HepG2 (cell line): Measurements from ENCODE around the gene TNFRSF25. TPM values are rescaled to one million over a fixed set of nuclear protein-coding genes. Genes with fewer than 3 reads are reported as not detected.

ENCODE experiments used
- GFI1 ChIP-seq: sonication (generic); formaldehyde crosslinking; IDR thresholded peaks from 2 replicates; pipeline ENCODE4 v1.5.0; 2020; ENCODE audit warnings: missing genetic modification reagents, mild to moderate bottlenecking, borderline replicate concordance
- HOXA7 ChIP-seq: sonication (generic); formaldehyde crosslinking; IDR thresholded peaks from 2 replicates; pipeline ENCODE4 v1.8.1; 2022; ENCODE audit warnings: mild to moderate bottlenecking, missing genetic modification reagents, moderate library complexity
- RXRA ChIP-seq: sonication (generic); formaldehyde crosslinking; IDR thresholded peaks from 2 replicates; pipeline ENCODE4 v1.5.1; 2020; ENCODE audit warnings: missing genetic modification reagents
- ZFP37 ChIP-seq: sonication (generic); formaldehyde crosslinking; IDR thresholded peaks from 2 replicates; pipeline ENCODE4 v1.4.0; 2020; ENCODE audit warnings: missing genetic modification reagents, borderline replicate concordance
- polyA plus RNA-seq, 8 experiments: library from polyadenylated mRNA; depleted of rRNA in 3 of 8; stranded (reverse) in 7 of 8; unstranded in 1 of 8; fragments of >200 nt; fragmentation: Illumina TruSeq in 4 of 8; extraction: Trizol in 4 of 8; gene quantifications; 2 replicates each; pipeline versions ENCODE4 v1.2.1 to v1.2.3, GENCODE V29; 2011 to 2016; ENCODE audit warnings: low read depth in 4 of 8, missing spikeins in 1 of 8, mixed read lengths in 1 of 8; ENCODE audit not compliant: insufficient read depth in 1 of 8
- total RNA-seq, 5 experiments: library from RNA; depleted of rRNA; stranded (reverse); fragments of >200 nt; fragmentation: Illumina TruSeq; extraction: Trizol; gene quantifications; 2 replicates each; pipeline ENCODE4 v1.2.3, GENCODE V29; 2016; ENCODE audit warnings: low read depth in 1 of 5
- TF ChIP-seq, protein P1 (sequence below): sonication (generic); formaldehyde crosslinking; IDR thresholded peaks from 2 replicates; pipeline ENCODE4 v1.9.0; 2021; ENCODE audit warnings: mild to moderate bottlenecking, missing genetic modification reagents
- TF ChIP-seq, protein P2 (sequence below): IDR thresholded peaks from 2 replicates; pipeline ENCODE4 v1.4.0; 2020; ENCODE audit warnings: mild to moderate bottlenecking, missing genetic modification reagents

Gene TNFRSF25
- total and polyA plus RNA-seq, 2 of the 13 experiments (the other 11 are each of a cell fraction or from before 2014, with no cell fraction given), result 1.4 to 1.5 TPM

DNA sequence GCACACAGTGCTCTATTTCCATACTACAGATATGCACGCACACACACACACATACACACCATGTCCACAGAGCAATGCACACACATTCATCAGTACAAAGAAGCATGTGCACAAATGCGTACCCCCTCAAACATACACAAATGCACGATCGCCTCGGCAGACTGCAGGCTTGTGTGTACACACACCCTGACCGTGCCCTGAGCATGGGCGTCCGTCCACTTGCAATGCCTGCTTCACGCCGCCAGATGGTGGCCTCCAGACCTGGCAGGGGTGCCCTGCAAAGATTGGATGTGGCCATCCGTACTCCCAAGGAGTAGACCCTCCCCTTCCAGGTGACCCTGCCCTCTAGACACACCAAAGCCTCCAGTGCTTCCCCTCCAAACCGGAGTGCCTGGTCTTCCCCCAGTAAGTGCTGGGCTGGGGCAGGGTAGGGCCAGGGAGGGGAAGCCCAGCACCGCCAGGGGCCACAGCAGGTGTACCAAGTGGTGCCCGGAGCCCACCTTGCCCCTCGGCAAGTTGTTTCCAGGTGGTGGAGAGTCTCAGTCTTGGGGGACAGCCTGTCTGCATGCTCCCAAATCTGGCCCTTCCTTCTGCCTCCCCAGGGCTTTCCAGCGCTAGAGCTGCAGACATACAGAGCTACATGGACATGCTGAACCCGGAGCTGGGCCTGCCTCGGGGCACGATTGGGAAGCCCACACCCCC, 20.8 kb downstream of the TNFRSF25 start (continued):
- TF ChIP-seq, protein P1, sequence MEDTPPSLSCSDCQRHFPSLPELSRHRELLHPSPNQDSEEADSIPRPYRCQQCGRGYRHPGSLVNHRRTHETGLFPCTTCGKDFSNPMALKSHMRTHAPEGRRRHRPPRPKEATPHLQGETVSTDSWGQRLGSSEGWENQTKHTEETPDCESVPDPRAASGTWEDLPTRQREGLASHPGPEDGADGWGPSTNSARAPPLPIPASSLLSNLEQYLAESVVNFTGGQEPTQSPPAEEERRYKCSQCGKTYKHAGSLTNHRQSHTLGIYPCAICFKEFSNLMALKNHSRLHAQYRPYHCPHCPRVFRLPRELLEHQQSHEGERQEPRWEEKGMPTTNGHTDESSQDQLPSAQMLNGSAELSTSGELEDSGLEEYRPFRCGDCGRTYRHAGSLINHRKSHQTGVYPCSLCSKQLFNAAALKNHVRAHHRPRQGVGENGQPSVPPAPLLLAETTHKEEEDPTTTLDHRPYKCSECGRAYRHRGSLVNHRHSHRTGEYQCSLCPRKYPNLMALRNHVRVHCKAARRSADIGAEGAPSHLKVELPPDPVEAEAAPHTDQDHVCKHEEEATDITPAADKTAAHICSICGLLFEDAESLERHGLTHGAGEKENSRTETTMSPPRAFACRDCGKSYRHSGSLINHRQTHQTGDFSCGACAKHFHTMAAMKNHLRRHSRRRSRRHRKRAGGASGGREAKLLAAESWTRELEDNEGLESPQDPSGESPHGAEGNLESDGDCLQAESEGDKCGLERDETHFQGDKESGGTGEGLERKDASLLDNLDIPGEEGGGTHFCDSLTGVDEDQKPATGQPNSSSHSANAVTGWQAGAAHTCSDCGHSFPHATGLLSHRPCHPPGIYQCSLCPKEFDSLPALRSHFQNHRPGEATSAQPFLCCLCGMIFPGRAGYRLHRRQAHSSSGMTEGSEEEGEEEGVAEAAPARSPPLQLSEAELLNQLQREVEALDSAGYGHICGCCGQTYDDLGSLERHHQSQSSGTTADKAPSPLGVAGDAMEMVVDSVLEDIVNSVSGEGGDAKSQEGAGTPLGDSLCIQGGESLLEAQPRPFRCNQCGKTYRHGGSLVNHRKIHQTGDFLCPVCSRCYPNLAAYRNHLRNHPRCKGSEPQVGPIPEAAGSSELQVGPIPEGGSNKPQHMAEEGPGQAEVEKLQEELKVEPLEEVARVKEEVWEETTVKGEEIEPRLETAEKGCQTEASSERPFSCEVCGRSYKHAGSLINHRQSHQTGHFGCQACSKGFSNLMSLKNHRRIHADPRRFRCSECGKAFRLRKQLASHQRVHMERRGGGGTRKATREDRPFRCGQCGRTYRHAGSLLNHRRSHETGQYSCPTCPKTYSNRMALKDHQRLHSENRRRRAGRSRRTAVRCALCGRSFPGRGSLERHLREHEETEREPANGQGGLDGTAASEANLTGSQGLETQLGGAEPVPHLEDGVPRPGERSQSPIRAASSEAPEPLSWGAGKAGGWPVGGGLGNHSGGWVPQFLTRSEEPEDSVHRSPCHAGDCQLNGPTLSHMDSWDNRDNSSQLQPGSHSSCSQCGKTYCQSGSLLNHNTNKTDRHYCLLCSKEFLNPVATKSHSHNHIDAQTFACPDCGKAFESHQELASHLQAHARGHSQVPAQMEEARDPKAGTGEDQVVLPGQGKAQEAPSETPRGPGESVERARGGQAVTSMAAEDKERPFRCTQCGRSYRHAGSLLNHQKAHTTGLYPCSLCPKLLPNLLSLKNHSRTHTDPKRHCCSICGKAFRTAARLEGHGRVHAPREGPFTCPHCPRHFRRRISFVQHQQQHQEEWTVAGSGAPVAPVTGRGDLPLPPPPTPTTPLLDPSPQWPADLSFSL (CRISPR knock-in tag), result peak; percentile 74
- TF ChIP-seq, protein P2, sequence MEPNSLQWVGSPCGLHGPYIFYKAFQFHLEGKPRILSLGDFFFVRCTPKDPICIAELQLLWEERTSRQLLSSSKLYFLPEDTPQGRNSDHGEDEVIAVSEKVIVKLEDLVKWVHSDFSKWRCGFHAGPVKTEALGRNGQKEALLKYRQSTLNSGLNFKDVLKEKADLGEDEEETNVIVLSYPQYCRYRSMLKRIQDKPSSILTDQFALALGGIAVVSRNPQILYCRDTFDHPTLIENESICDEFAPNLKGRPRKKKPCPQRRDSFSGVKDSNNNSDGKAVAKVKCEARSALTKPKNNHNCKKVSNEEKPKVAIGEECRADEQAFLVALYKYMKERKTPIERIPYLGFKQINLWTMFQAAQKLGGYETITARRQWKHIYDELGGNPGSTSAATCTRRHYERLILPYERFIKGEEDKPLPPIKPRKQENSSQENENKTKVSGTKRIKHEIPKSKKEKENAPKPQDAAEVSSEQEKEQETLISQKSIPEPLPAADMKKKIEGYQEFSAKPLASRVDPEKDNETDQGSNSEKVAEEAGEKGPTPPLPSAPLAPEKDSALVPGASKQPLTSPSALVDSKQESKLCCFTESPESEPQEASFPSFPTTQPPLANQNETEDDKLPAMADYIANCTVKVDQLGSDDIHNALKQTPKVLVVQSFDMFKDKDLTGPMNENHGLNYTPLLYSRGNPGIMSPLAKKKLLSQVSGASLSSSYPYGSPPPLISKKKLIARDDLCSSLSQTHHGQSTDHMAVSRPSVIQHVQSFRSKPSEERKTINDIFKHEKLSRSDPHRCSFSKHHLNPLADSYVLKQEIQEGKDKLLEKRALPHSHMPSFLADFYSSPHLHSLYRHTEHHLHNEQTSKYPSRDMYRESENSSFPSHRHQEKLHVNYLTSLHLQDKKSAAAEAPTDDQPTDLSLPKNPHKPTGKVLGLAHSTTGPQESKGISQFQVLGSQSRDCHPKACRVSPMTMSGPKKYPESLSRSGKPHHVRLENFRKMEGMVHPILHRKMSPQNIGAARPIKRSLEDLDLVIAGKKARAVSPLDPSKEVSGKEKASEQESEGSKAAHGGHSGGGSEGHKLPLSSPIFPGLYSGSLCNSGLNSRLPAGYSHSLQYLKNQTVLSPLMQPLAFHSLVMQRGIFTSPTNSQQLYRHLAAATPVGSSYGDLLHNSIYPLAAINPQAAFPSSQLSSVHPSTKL (CRISPR knock-in tag), result peak; percentile 60
- TF ChIP-seq HOXA7 (CRISPR knock-in tag) (no peak), RXRA (CRISPR knock-in tag) (peak; percentile 64; the same call in 1 of the 2 replicates), GFI1 (CRISPR knock-in tag) (peak; percentile 29; the same call in 1 of the 2 replicates), ZFP37 (CRISPR knock-in tag) (no peak)
- TF ChIP-seq, all 625 proteins: peak for 103
